HG02885 (cell line): ENCODE data around the gene LRIG3.
"Not testable (repeated sequence)": the region's sequence is repeated elsewhere in the genome, so short reads cannot be mapped to it uniquely, and the experiment has no call there.

Experiments
- ATAC-seq: cut with Tn5 transposase; IDR thresholded peaks from one replicate; pipeline ENCODE4 v1.9.1; 2021; ENCODE audit warnings: mild to moderate bottlenecking; ENCODE audit not compliant: unreplicated experiment, poor library complexity

LRIG3 gene

GRCh38 chr12:58907391-58907790, 12.9 kb downstream of the LRIG3 start:
- ATAC-seq = no peak

DNA sequence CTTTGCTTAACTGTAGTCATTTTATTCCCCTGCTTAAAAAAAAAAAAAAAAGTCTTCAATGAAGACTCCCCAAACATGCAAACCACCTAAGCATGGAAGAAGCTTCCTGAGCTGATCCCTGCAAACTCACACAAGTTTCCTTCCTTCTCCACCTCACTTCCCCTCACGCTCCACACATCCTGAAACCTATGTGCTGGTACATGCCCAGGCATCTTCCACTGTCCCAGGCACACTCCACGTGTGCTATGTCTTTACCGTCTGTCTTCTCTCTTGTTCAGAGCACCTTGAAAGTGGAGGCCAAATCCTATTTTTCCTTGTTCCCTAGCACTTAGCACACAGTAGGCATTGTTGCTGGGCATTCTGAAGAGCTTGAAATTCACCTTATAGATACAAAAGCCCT, 13.4 kb downstream of the LRIG3 start:
- ATAC-seq = no peak

DNA sequence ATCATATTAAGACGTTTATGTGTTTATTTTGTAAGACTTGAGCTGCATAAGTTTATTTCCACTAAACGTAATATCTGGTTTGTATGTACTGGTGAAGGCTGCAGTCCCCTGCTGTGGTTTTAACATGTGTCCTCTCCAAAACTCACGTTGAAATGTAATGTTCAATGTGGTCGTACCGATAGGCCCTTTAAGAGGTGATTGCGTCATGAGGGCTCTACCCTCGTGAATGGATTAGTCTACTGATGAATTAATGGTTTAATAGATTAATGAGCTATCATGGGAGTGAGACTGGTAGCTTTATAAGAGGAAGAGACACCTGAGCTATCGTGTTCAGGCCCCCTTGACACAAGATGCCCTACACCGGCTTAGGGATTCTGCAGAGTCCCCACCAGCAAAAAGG, 14.9 kb downstream of the LRIG3 start:
- ATAC-seq = no peak

GRCh38 chr12:58902726-58903125, 17.6 kb downstream of the LRIG3 start:
- not testable (repeated sequence) for ATAC-seq

DNA sequence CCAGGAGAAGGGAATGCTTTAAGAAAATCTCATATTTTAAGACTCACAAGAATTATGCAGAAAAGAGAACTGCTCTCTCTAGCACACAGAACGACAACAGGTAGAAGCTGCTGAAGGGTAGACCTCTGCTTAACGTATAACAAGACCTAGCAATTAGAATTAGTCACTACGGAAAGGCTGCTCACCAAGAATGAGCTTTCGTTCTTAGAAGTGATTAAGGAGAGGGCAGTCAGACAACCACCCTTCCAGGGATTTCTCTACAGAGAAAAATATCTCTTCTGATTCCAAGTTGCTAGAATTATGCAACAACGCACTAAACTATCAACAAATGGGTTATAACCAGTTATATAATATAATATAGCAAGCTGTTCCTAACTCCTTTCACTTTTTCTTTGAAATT, 18.6 kb downstream of the LRIG3 start:
- ATAC-seq = no peak

DNA sequence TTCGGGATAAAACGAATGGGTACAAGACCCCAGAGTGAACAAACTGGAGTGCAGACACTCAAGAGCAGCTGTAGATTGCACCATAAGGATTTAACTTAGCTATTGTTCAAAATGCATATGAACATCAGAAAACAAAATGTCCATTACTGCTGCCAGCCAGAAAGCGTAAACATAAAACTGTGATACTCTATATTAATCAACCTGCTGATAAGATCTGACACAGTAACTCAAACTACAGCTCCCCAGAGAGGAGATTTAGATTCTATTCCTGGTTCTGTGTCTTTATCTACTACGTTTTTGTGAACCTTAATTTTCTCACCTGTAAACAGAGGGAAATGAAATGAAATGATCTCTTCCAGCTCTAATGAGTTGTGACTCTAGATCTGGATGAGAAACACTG, 22.3 kb downstream of the LRIG3 start:
- no peak for ATAC-seq

DNA sequence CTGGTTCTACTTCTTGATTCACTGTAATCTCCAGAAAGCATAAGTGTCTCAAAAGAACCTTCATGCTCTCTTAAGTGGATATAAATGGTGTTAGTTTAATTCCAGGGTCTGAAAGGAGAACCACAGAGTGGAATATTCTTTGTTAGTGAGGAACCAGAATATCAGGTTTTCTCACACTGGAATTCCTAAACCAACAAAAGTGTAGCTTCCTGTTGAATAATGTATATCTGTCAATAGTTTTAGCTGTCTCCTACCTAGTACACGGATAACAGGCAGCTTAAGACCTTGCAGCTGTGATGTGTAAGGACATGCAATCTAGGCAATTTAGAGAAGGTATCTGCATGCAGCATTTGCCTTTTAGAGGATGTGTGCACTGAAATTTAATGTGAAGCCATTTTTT, 24.0 kb downstream of the LRIG3 start:
- no peak for ATAC-seq

GRCh38 chr12:58895053-58895452, 25.3 kb downstream of the LRIG3 start:
- no peak for ATAC-seq

DNA sequence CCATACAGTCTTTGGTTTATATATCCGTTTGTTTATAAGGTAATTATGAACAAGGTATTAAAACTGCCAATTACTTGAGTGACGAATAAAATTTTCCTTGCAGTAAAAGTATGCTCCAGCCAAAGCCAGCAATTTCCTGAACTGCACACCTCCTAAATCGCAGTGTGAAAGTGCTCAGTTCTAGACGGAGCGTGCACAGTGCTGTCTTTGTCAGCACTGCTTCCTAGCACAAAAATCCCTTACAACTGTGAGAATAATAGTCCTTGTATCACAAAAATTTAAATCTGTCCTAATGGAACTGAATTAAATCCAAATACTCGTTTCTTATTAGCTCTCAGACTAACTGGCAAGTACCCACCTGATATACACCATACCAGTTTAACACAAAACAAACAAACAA, 26.3 kb downstream of the LRIG3 start:
- ATAC-seq = no peak

- no peak for ATAC-seq
Measured at GRCh38 chr12:58893495-58893894, 26.8 kb downstream of the LRIG3 start.

- ATAC-seq = no peak
Measured at GRCh38 chr12:58889557-58889956, 30.7 kb downstream of the LRIG3 start.

DNA sequence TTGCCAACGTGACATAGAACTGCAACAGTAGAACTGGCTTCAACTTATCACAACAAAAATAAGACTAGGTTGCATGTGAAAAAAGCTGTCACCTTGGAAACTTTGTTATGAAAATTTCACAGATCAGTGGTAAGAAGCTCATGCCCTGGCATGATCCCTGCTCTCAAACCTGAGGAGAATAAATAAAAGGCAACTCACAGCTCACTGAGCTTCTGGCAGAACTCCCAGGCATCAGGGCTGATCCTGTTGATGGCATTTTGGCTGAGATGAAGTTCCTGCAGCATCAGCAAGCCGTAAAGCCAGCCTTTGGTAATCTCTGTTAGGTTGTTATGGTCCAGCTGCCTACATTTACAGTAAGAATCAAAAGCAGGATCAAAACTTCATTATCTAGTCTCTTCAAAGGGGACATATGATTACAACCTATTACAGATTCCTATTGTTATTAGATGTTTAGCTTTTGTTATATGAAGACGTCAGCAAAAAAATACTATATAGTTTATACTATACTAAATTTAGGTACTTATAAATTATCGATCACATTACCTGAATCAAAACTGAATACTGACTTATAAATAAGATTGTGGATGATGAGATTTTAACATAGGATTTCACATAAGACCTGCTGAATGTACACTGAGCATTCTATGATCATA, 32.0 kb downstream of the LRIG3 start:
- ATAC-seq = no peak

- no peak for ATAC-seq
Measured at GRCh38 chr12:58887068-58887467, 33.2 kb downstream of the LRIG3 start.

DNA sequence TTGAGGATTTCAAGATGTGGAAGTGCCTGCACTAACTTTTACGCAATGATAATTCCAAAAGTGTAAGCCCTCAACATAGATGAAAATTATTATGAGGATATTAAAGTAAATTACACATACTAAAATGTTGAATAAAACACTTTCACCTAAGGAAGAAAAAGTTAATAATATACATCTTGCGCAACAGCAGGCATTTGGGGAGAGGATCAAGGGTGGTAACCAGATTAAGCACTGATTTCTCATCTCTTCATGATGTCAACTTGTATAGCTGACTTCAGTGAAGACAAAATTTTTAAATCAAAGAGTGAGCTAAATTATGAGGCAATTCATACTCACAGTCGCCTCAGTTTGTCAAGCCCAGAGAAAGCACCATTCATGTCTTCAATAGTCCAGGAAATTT, 33.8 kb downstream of the LRIG3 start:
- ATAC-seq = no peak

DNA sequence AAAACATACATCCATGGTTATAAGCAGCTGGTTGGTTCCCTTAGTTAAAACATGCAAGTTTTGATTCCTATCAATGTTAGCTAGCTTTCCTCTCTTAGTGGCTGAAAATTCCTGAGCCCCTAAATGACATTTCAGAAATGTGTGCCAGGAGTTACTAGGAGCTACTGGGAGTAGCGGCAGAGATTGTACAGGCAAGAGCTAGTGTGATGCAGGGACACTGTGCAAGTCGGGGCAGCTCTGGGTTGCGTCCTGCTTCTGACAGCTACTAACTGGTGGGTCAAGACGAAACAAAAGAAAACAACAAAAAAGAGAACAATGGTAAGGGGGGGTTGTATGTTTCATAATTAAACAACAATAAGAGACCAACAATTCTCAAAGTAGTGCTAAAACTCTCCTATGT, 35.4 kb downstream of the LRIG3 start:
- no peak for ATAC-seq

DNA sequence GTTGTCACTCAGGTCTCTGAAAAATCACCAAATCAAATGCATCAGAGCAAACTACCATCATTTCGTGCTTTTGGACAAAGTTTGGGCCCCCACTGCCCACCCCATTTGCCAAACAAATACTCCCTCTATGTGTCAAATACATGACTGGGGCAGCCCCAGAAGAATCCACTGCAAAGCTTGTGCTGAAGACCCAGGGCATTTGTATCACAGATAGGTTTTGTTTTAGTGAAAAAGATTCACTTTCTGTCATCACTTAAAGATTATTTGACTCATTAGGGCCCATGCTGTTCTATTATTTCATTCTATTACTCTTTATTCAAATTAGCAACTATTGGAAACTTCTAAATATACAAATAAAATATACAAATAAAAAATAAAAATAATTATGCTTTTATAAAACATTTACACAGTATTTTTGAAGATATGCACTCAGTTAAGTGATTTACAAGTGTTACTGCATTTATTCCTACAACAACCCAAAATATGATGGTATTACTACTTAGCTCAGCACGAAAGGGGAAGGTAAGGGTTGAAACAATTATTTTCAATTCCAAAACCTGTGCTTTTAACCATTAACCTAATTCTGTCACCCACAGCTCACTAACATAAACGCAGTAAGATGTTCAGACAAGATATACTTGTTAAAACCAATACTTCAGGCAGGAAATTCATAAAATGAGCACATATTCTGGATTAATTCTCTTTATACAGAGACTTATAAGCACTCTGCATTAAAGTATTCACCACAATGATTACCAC, 36.5 kb downstream of the LRIG3 start:
- ATAC-seq = peak; percentile 41

DNA sequence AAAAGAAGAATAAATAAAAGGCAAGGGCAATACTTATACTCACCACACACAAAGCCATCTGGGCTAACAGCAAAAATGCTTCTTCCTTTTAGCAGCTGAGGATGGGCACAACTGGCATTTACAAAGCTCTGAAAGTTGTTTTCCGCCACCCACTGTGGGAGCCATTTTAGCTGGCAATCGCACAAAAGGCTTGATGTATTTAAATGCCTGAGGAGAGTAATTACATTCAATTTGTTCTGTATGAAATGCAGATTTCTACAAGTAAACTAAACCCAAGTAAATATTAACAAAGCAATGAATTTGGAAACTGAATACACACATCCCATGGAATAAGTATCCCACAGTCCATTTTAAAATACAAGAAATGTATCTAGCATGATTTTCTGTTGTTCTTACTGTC, 37.5 kb downstream of the LRIG3 start:
- no peak for ATAC-seq

DNA sequence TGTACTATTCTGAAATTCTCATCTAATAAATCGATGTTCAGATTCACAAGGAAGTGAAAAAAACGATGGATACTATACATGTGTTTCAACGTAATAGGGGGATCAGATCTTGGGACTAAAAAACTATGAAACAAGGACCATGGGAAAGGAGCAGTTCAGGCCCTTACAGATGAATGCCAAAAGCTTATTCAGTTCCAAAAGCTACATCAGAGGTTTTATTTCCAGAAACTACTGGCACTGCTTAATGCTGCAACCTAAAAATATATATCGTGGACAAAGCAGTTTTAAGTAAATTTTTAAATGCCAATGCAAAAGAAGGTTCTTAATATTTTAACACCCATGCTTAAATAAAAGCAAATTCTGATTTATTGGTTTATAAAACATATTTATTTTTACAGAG, 38.5 kb downstream of the LRIG3 start:
- no peak for ATAC-seq

DNA sequence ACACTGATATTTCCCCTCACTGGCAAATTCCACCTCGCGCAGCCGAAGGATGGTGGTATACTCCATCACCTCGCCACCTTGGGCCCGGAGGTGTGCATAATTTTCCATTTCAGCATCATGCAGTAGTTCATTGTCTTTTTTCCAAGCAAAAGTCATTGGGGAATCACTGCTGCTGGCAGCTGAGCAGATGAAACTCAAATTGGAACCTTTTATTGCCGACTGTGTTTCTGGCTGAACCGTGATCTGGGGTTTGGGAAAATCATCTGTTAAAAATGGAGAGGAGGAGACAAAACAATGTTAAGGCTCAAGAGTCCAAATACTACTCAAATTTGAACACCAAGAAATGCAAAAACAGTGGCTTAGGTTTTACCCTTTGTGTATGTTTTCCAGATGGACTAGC, 39.7 kb downstream of the LRIG3 start:
- ATAC-seq = no peak

DNA sequence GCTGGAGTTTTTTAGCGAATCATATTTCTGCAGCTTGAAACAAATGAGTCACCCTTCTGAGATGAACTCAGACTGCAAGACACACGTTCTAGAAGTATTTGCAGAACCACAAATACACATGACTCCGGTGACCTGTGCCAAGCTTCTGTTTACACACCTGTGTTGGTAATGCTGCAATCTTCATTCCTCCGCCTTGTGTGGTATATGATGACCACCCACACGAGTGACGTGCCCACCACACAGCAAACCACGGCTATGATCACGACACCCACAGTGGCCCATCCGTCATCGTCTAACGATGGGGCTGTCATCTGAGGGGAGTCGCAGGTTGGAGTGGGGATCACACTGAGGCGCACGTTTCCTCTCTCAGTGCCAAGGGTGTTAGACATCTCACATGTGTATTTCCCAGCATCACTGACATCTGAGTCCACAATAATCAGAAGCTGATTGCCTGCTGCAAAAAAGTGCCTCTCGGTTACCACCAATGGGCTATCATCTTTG, 43.0 kb downstream of the LRIG3 start:
- no peak for ATAC-seq

GRCh38 chr12:58873496-58873895, 46.8 kb downstream of the LRIG3 start:
- ATAC-seq = no peak

DNA sequence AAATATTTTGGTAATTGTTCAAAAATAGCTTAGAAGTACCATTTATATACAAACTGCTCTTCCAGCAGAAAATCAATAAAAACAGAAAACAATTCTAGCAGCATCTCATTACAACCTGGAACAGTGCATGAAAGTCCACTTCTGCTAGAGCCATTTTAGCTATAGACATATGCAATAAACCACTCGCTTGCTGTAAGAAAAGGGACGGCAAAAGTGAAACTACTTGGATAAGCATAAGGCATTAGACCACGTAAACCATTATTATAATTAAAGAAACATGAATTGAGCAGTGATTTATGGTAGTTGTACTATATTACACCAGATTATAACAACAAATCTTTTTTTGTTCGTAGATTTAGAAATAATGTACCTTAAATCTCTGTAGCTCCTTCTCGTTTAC, 48.7 kb downstream of the LRIG3 start:
- ATAC-seq = no peak
